Measurements from ENCODE around the gene VPS33B.
"Not testable (repeated sequence)": the region's sequence is repeated elsewhere in the genome, so short reads cannot be mapped to it uniquely, and the experiment has no call there.

VPS33B gene

GRCh38 chr15:91027677-91028076 is 5.3 kb upstream of the VPS33B start:
- DNase-seq = no peak

GRCh38 chr15:91023720-91024119 is 1.3 kb upstream of the VPS33B start:
- no peak for DNase-seq

GRCh38 chr15:91022832-91023129 is 387 bp upstream of the VPS33B start:
- DNase-seq = no peak

- DNase-seq = no peak
Observed at GRCh38 chr15:91021516-91022074, 799 bp downstream of the VPS33B start.

GRCh38 chr15:91018158-91018557 is 4.2 kb downstream of the VPS33B start:
- no peak for DNase-seq

- no peak for DNase-seq
Observed at GRCh38 chr15:91017716-91018115, 4.7 kb downstream of the VPS33B start.

- not testable (repeated sequence) for DNase-seq
Observed at GRCh38 chr15:91013701-91014100, 8.7 kb downstream of the VPS33B start.

GRCh38 chr15:91007266-91007665 is 15.1 kb downstream of the VPS33B start:
- no peak for DNase-seq

- DNase-seq = no peak
Observed at GRCh38 chr15:91001209-91001608, 21.2 kb downstream of the VPS33B start.

- DNase-seq = no peak
Observed at GRCh38 chr15:90998737-90999136, 23.7 kb downstream of the VPS33B start.

GRCh38 chr15:90994417-90995311 is 27.7 kb downstream of the VPS33B start, which contains the start of gene PRC1:
Gene PRC1, minus strand, starts transcription at chr15:90994535. Its CDS starts 118 bp downstream, at chr15:90994417.
- peak; percentile 98 for DNase-seq

GRCh38 chr15:90994059-90994416 is 28.4 kb downstream of the VPS33B start:
- peak; percentile 22 for DNase-seq

- no peak for DNase-seq
Observed at GRCh38 chr15:90991587-90992285, 30.7 kb downstream of the VPS33B start.

GRCh38 chr15:90990446-90990845 is 31.9 kb downstream of the VPS33B start:
- no peak for DNase-seq

- no peak for DNase-seq
Observed at GRCh38 chr15:90989040-90989768, 33.2 kb downstream of the VPS33B start.

- no peak for DNase-seq
Observed at GRCh38 chr15:90988296-90988695, 34.1 kb downstream of the VPS33B start.

- DNase-seq = no peak
Observed at GRCh38 chr15:90987561-90988141, 34.7 kb downstream of the VPS33B start.

- DNase-seq = no peak
Observed at GRCh38 chr15:90986790-90987507, 35.4 kb downstream of the VPS33B start.

- no peak for DNase-seq
Observed at GRCh38 chr15:90982135-90982534, 40.3 kb downstream of the VPS33B start.

- no peak for DNase-seq
Observed at GRCh38 chr15:90981681-90982080, 40.7 kb downstream of the VPS33B start.

- no peak for DNase-seq
Observed at GRCh38 chr15:90979582-90979981, 42.8 kb downstream of the VPS33B start.

- no peak for DNase-seq
Observed at GRCh38 chr15:90974216-90974615, 48.2 kb downstream of the VPS33B start.
